Measurements from ENCODE around the gene SIGLEC7. TPM values are rescaled to one million over a fixed set of nuclear protein-coding genes. Genes with fewer than 3 reads are reported as not detected.
A peak's percentile ranks its signal among the peaks of the same experiment; 100 is the strongest.
"Not testable (repeated sequence)": the region's sequence is repeated elsewhere in the genome, so short reads cannot be mapped to it uniquely, and the experiment has no call there.

Gene SIGLEC7
- total RNA-seq, 1 donor from 2014 or later: 0.44 TPM

DNA sequence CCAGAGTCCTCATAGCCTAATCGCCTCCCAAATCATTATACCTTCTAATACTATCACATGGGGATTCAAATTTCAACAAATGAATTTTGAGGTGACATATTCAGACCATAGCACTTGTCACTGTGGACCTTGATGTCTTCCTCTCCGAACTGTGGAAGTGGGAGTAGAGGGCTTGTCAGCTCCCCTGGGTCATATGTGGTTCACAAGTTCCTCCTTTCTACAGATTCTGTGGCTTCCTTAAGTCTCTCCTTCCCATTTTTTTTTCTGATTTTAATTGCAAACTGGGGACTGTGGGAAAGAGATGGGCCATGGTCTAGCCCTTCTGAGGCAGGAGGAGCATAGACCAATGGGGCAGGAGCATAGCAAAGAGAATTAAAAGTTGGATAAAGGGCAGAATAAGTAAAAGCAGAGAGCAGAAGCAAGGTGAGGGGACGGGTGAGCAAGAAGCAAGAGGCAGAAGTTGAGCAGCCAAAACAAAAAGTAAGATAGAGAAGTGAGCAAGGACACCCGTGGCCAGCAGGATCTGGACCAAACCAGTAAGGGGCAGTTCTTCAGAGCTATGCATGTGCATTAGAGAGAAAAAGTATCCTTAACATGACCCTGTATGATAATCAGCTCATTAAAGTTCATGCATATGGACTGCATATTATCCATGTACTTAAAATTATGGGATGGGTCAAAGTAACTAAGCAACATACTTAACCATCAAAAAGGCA is 2.6 kb upstream of the SIGLEC7 start:
- no peak for ATAC-seq

DNA sequence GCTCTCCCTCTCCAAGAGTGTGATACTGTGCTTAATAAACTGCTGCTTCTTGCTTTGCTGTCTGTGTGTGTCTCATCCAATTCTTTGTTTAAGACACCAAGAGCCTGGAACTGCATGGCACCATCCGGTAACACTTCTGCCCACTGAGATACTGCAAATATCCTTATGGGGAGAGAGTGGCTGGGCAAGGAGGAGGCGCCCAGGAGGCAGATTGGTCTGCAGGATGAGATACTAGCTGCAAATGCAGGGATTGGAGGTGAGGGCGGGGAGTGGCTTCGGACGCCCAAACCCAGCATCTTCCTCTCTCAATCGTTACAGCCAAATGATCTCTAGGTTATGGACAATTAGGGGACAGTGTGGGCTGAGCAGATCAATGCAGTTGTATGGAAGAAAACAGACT is 1.7 kb upstream of the SIGLEC7 start:
- ATAC-seq: no peak

- ATAC-seq: no peak
Observed at GRCh38 chr19:51141181-51141580, 920 bp upstream of the SIGLEC7 start.

DNA sequence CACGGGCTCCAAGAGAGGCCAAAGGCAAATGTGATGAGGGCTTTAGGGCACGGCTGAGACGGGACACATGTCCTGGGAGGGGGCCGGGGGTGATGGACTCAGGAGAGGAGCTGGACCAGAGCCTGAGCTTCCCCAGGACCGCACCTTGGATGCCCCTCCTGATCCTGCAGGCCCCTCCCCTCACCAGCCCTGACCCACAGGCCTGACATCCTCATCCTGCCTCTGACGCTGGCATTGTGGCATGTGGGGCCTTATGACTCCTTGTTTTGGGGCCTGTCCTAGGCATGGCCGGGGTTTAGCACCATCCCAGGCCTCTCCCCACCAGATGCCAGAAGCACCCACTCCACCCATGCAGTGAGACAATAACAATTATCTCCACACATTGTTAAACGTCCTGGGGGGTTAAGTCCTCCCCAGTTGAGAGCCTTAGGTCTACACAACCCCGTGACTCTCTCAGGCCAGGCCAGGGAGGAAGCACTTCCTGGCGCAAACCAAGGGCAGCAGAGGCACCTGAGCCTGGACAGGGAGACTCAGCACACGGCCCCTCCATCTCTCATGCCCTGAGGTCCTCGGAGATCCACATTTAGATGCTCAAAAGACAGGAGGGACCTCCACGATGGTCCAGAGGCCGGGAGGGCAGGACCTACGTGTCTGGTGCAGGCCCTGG is 841 bp downstream of the SIGLEC7 start:
- ATAC-seq: not testable (repeated sequence)

DNA sequence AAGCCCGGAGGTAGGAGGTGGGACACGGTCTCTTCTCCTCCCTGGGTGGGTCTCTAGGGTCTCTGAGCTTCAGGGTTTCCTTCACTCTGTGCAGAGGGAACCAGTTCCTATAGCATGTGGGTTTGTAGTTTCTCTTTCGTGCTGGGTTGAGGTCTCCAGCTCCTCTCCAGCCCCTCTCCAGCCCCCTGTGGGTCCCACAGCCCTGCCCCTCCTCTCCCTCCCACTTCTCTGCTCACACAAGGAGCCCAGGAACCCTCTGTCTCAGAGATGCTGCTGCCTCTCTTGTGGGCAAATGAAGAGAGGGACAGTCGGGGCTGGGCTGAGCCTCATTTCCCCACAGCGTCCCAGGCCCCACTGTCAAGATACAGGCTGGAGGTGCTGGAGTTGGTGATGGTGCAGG is 1.4 kb downstream of the SIGLEC7 start:
- ATAC-seq: no peak

GRCh38 chr19:51144482-51145045 is 2.5 kb downstream of the SIGLEC7 start:
- no peak for ATAC-seq

- no peak for ATAC-seq
Observed at GRCh38 chr19:51145916-51146493, 3.9 kb downstream of the SIGLEC7 start.

DNA sequence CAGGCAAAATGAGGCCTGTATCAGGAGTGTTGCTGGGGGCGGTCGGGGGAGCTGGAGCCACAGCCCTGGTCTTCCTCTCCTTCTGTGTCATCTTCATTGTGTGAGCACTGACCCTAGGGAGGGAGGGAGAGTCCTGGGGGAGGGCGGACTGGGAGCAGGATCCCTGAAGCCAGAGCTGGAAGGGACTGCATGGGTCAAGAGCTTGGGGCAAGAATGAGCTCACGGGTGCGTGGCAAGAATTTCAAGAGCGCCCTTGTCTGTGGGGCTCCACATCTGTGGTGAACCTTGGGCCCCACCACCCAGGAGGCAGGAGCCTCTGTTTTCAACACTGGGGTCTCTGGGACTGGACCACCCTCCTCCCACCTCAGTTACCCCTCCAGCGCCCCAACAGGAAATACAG is 4.7 kb downstream of the SIGLEC7 start:
- ATAC-seq: no peak

GRCh38 chr19:51147663-51148062 is 5.6 kb downstream of the SIGLEC7 start:
- no peak for ATAC-seq

- ATAC-seq: no peak
Observed at GRCh38 chr19:51148580-51148979, 6.5 kb downstream of the SIGLEC7 start.

DNA sequence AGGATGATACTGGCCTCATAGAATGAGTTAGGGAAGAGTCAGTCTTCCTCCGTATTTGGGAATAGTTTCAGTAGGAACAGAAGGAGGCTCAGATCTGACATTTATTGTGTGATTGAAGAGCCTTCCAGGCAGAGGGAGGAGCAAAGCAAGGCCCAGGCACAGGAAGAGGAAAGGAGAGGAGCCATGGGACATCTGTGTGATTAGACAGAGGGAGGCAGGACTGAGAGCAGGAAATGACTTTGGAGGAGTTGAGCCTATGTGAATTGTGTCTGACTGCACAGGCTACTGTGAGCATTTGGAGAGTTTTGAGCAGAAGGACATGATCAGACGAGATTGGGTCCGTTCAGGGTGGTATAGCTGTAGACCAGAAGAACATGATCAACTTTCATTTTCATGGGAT is 8.5 kb downstream of the SIGLEC7 start:
- no peak for ATAC-seq

DNA sequence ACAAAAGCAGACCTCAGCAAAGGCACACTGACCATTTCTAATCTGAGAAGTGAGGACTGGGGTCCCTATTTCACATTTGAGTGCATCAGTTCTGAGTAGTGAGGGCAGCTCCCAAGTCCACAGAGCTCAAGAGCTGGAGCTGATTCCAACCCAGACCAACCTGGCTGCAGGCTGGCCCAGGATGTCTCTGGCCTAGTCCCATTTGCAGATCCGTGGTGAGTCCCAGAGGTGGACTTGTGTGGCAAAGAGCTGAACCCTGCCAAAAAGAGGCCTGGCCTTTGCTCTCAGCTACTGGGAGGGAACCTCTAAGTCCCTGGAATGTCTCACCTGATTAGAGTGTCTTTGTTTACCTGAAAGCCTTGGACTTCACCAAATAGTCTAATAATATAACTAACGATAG is 14.6 kb downstream of the SIGLEC7 start:
- no peak for ATAC-seq

DNA sequence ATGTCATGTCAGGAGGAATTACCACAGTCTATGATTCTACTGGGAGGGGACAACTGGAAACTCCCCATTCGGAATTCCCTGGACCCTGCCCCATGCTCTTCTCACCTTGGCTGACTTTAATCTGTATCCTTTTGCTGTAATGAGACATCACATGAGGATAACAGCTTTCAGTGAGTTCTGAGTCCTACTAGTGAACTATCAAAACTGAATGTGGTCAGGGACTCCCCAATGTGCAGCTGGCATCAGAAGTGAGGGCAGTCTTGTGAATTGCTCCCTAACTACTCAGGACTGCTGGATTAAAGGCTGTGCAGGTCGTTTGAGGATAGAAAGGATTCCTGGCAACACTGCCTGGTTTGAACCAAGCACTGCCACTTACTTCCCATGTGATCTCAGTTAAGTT is 15.2 kb downstream of the SIGLEC7 start:
- ATAC-seq: no peak

DNA sequence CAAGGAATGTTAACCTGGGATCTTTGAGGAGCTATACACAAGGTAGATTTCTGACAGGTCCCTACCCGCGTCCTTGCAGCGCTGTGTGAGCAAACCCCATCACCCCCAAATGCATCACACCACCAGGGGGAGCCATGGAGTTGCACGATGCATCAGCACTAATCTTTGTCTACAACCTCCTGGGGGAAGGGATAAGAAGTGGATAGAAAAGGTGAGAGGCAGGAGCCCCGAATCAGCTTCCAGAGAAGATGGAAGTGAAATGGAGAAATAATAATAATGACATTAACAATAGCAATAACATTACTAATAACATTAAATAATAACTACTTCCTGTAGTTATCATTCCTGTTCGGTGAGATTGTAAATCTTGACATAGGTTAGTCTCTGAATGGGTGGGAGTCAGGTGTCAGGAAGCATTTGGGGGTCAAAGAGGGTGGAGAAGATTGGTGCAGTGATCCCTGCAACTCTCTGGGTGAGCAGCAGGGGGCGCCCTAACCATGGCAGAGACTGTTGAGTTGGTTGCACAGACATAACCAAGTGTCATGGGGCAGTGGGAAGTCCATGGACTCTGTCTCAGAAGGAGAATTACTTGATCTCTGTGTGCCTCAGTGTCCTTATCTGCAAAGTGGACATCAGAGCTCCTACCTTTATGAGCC is 16.5 kb downstream of the SIGLEC7 start:
- peak; percentile 74 for ATAC-seq

DNA sequence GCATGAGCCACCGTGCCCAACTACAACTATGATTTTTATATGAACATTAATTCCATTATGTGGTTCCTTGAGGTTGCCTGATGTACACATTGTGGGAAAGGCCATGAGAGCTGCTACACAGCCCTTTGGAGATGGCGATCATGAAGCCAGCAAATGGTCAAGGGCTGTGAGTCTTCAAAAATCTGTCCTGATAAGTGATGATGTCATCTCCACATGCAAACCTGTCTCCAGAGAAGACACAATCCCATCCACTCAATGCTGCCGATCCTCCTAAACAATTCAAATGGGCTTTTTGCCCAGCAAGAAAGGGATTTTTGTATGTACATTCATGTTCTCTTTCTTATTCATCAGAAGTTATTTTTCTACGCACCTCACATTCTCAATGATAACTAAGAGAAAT is 17.6 kb downstream of the SIGLEC7 start:
- ATAC-seq: no peak

DNA sequence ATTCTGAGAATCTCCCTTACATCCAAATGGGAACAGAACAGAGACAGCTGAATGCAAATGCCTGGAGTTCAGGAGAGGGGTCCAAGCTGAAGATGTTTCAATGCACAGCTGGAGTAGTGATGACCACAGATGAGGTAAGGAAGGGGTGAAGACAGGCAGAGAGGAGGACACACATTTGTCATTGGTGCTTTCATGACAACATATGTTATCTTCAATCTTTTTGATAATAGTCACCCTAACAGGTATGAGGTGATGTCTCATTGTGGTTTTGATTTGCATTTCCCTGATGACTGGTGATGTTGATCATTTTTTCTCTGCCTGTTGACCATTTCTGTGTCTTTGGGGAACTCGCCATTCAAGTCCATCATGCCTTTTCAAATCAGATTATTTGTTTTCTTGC is 19.2 kb downstream of the SIGLEC7 start:
- ATAC-seq: no peak

- no peak for ATAC-seq
Observed at GRCh38 chr19:51161867-51162496, 19.9 kb downstream of the SIGLEC7 start.

DNA sequence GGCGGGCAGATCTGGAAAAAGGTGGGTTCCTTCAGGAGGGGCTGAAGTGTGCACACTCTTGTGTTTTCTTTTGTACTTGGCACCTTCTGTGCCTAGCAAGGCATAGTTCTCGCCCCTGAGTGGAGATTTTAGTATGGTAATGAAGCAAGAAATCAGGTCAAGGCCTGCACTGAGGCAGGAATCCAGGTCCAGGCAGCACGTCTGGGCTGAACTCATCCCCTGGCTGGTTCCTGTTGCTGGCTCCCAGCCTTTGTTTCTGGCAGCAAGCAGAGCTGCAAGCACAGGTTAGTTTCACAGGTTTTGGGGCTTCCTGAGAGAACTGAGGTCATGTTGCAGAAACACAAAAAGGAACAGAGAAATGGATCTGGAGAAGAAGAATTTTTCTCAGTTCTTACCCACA is 21.2 kb downstream of the SIGLEC7 start:
- peak; percentile 64 for ATAC-seq

DNA sequence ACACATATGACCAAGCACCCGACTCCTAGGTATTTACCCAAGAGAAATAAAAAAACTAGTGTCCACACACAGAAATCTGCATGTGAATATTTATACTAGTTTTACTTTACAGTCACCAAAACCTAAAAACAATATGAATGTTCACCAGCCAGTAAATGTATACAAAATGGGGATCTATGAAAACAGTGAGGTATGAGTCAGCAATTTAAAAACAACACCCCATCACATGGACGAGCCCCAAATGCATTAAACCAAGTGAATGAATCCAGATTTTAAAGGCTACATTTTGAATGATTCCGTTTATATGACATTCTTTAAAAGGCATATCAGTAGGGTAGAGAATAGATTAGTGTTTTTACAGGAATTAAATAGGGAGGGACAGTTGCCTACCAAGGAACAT is 22.1 kb downstream of the SIGLEC7 start:
- ATAC-seq: no peak

DNA sequence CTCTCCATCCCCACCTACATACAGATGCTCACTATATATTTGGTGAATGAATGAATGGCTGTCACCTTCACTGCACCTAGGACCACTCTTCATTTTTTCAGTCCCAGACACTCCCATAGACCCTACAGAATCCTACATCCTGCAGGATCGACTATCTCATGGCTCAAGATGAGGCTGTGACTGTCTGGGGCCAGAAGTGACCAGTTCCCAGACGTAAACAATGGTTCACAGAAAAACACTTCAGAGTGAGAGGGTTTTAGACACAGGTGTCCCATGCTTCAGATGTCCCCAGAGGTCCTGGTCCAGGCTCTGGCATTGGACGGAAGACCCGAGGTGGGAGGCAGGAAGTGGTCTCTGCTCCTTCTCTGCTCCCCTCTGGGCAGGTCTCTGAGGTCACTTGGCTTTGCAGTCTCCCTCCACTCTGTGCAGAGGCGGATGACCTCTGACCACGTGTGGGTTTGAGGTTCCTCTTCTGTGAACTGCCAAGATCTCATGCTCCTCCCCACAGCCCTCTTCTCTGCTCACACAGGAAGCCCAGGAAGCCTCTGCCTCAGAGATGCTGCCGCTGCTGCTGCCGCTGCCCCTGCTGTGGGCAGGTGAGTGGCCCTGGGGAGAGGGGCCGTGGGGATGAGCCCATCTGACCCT is 24.9 kb downstream of the SIGLEC7 start:
- ATAC-seq: no peak

DNA sequence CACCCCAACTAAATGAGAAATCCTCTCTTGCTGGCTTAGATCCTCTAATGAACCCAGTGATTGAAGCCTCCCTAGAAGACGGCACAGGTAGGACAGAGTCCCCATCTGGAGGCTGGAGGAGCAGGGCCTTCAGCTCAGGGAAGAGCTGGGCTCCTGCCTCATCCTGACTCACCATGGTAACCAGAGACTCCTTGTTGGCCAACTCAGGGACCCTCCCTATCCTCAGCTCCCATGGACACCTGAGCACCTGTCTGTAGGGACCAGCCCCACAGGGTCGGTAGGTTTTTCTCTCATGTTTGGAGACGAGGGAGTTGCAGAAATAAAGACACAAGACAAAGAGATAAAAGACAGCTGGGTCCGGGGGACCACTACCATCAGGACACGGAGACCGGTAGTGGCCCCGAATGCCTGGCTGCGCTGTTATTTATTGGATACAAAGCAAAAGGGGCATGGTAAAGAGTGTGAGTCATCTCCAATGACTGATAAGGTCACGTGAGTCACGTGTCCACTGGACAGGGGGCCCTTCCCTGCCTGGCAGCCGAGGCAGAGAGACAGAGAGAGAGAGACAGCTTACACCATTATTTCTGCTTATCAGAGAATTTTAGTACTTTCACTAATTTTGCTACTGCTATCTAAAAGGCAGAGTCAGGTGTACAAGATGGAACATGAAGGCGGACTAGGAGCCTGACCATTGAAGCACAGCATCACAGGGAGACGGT is 26.6 kb downstream of the SIGLEC7 start:
- ATAC-seq: no peak
